ENCODE results near the gene SDHC.
"Not testable (repeated sequence)": the region's sequence is repeated elsewhere in the genome, so short reads cannot be mapped to it uniquely, and the experiment has no call there.

SDHC gene

DNA sequence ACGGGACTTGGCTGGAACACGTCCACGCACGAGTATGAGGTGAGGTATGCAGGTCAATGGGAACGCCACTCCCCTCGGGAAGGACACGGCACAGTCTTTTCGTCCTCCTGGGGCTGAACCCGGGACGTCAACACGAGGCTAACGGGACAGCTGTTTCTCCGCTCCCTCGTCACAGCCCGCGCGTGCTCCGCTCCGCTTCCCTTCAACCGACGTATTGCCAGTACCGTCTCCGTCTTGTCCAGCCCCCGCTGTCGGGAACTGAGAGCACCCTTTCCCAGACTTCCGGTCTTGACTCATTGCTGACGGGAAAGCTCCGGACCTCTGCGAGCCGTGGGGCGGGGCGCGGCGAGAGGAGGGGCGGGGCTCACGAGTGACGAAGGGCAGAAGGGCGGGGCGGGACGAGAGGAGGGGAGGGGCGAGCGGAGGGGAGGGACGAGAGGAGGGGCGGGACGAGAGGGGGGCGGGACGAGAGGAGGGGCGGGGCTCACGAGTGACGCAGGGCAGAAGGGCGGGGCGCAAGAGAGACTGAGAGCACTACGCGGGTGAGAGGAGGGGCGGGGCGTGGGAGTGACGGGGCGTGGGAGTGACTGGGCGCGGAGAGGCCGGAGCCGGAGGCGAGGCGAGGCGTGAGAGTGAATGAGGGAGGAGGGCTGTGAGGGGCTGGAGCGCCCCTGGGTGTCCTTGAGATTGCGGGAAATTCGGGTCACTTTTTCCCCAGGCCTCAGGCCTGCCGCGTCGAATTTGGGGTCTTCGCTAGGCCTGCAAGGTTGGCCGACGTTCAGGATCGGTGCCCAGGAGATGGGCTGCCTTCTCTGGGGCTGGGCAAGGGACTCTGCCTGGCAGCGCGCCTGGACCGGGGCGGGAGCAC is 75.7 kb downstream of the SDHC start:
- Histone ChIP-seq H3K36me3 (ENCODE audit: insufficient read depth, low read length) (no peaks in the 10 kb centered on the region), H3K9ac (ENCODE audit: low read depth, low read length) (peak overlapping the region; percentile 94), H3K4me3 (ENCODE audit: low read length) (peak overlapping the region; percentile 93), H3K4me2 (ENCODE audit: low read length) (peak overlapping the region; percentile 99), H3K27me3 (ENCODE audit: control insufficient read depth, insufficient read depth, low read length) (no peaks in the 10 kb centered on the region), H3K9me3 (replicated peaks; ENCODE audit: low read length) (no peaks in the 10 kb centered on the region), H3K4me1 (ENCODE audit: control insufficient read depth, insufficient read depth, low read length) (peaks cover 5% of the 10 kb centered on the region)

DNA sequence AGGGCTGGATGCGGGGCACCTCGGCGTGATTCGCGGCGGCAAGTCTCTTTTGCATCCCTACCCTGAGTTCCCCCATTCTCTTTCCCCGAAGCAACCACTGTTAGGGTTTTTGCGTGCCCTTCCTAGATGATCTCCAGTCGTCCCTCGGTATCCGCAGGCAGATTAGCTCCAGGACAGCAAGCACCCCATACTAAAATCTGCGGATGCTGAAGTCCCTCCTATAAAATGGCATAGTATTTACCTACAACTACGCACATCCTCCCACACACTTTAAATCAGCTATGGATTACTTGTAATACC is 76.3 kb downstream of the SDHC start:
- H3K9ac ChIP-seq (ENCODE audit: low read depth, low read length): peak overlapping the region; percentile 94
- peak overlapping the region; percentile 99 for H3K4me2 ChIP-seq (ENCODE audit: low read length)
- H3K4me3 ChIP-seq (ENCODE audit: low read length): peak overlapping the region; percentile 93
- H3K4me1 ChIP-seq (ENCODE audit: control insufficient read depth, insufficient read depth, low read length): peaks cover 5% of the 10 kb centered on the region
- H3K27me3 ChIP-seq (ENCODE audit: control insufficient read depth, insufficient read depth, low read length): no peaks in the 10 kb centered on the region
- H3K9me3 ChIP-seq (replicated peaks; ENCODE audit: low read length): no peaks in the 10 kb centered on the region
- H3K36me3 ChIP-seq (ENCODE audit: insufficient read depth, low read length): no peaks in the 10 kb centered on the region

DNA sequence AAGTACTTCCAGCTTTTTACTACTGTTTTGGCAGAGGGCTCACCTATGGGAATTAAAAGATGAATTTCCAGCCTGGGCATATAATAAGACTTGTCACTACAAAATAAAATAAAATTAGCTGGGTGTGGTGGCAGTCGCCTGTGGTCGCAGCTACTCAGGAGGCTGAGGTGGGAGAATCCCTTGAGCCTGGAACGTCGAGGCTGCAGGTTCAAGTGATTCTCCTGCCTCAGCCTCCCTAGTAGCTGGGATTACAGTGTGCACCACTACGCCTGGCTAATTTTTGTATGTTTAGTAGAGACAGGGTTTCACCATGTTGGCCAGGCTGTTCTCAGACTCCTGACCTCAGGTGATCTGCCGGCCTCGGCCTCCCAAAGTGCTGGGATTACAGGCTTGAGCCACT is 77.0 kb downstream of the SDHC start:
- H3K4me3 ChIP-seq (ENCODE audit: low read length); H3K27me3 ChIP-seq (ENCODE audit: control insufficient read depth, insufficient read depth, low read length); H3K36me3 ChIP-seq (ENCODE audit: insufficient read depth, low read length); H3K4me1 ChIP-seq (ENCODE audit: control insufficient read depth, insufficient read depth, low read length); H3K9me3 ChIP-seq (replicated peaks; ENCODE audit: low read length): not testable (repeated sequence)
- peak overlapping the region; percentile 94 for H3K9ac ChIP-seq (ENCODE audit: low read depth, low read length)
- peak overlapping the region; percentile 99 for H3K4me2 ChIP-seq (ENCODE audit: low read length)

DNA sequence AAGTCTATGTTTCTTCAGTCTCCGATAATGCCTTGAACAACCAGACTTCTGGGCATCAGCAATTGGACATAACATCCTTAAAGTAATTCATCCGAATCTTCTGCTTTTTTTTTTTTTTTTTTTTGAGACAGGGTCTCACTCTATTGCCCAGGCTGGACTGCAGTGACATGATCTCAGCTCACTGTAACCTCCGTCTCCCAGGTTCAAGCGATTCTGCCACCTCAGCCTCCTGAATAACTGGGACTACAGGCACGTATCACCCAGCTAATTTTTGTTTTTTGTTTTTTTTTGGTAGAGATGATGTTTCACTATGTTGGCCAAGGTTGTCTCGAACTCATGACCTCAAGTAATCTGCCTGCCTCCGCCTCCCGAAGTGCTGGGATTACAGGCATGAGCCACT is 77.4 kb downstream of the SDHC start:
- Histone ChIP-seq H3K4me1 (ENCODE audit: control insufficient read depth, insufficient read depth, low read length) (peaks cover 5% of the 10 kb centered on the region), H3K36me3 (ENCODE audit: insufficient read depth, low read length) (no peaks in the 10 kb centered on the region), H3K4me3 (ENCODE audit: low read length) (no peak overlapping the region), H3K9me3 (replicated peaks; ENCODE audit: low read length) (no peaks in the 10 kb centered on the region), H3K27me3 (ENCODE audit: control insufficient read depth, insufficient read depth, low read length) (no peaks in the 10 kb centered on the region), H3K9ac (ENCODE audit: low read depth, low read length) (no peak overlapping the region), H3K4me2 (ENCODE audit: low read length) (no peak overlapping the region)

DNA sequence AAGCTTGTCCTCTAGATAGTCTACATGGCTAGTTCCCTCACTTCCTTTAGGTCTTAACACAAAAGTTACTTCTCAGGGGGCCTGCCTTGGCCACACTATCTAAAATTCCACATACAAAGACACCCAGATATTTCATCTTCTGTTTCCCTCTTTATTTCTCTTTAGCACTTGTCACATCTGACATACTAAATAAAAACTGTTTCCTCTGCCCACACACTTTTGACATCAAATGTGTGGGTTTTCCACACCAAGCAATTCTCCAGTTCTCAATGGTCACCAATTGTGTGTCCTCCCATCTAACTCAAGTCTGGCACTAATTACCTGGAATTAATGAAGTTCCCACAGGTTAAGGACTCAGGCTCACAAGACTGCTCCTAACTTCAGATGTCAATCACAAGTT is 79.0 kb downstream of the SDHC start:
- Histone ChIP-seq H3K9ac (ENCODE audit: low read depth, low read length) (no peak overlapping the region), H3K4me1 (ENCODE audit: control insufficient read depth, insufficient read depth, low read length) (peaks cover 5% of the 10 kb centered on the region), H3K4me2 (ENCODE audit: low read length) (no peak overlapping the region), H3K27me3 (ENCODE audit: control insufficient read depth, insufficient read depth, low read length) (no peaks in the 10 kb centered on the region), H3K9me3 (replicated peaks; ENCODE audit: low read length) (no peaks in the 10 kb centered on the region), H3K4me3 (ENCODE audit: low read length) (no peak overlapping the region), H3K36me3 (ENCODE audit: insufficient read depth, low read length) (no peaks in the 10 kb centered on the region)

DNA sequence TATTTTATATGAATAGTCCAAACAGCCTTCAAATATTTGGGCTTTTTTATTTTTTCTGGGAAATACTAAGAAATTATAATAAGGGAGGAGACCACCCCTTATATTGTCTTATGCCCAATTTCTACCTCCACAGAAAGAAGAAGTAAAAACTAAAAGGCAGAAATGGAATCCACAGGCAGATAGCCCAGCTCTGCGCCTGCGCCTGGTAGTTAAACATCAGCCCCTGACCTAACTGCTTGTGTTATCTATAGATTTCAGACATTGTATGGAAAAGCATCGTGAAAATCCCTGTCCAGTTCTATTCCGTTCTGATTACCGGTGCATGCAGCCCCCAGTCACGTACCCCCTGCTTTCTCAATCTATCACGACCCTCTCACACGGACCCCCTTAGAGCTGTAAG is 82.9 kb downstream of the SDHC start:
- H3K4me3 ChIP-seq (ENCODE audit: low read length); H3K36me3 ChIP-seq (ENCODE audit: insufficient read depth, low read length); H3K9ac ChIP-seq (ENCODE audit: low read depth, low read length); H3K27me3 ChIP-seq (ENCODE audit: control insufficient read depth, insufficient read depth, low read length); H3K4me2 ChIP-seq (ENCODE audit: low read length); H3K9me3 ChIP-seq (replicated peaks; ENCODE audit: low read length): not testable (repeated sequence)
- H3K4me1 ChIP-seq (ENCODE audit: control insufficient read depth, insufficient read depth, low read length): peaks cover 10% of the 10 kb centered on the region

DNA sequence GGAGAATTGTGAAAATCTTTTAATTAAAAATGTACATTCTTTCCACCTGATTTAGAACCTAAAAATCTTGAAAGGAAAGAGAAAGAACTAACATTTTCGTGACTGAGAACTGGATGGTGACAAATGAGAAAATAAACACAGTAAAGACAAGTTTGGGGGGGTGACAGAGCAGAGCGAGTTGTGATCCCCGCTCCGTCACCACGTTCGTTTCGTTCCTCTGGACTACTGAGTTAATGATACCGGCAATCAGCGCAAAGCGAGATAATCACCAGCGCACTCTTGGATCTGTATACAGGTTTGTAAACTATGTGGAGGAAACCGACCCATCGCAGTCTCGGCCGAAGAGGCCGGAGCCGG is 84.7 kb downstream of the SDHC start:
- H3K9ac ChIP-seq (ENCODE audit: low read depth, low read length): peak overlapping the region; percentile 93
- H3K9me3 ChIP-seq (replicated peaks; ENCODE audit: low read length): no peaks in the 10 kb centered on the region
- peak overlapping the region; percentile 77 for H3K4me3 ChIP-seq (ENCODE audit: low read length)
- no peaks in the 10 kb centered on the region for H3K36me3 ChIP-seq (ENCODE audit: insufficient read depth, low read length)
- H3K4me1 ChIP-seq (ENCODE audit: control insufficient read depth, insufficient read depth, low read length): peaks cover 10% of the 10 kb centered on the region
- H3K27me3 ChIP-seq (ENCODE audit: control insufficient read depth, insufficient read depth, low read length): no peaks in the 10 kb centered on the region
- H3K4me2 ChIP-seq (ENCODE audit: low read length): peak overlapping the region; percentile 87

DNA sequence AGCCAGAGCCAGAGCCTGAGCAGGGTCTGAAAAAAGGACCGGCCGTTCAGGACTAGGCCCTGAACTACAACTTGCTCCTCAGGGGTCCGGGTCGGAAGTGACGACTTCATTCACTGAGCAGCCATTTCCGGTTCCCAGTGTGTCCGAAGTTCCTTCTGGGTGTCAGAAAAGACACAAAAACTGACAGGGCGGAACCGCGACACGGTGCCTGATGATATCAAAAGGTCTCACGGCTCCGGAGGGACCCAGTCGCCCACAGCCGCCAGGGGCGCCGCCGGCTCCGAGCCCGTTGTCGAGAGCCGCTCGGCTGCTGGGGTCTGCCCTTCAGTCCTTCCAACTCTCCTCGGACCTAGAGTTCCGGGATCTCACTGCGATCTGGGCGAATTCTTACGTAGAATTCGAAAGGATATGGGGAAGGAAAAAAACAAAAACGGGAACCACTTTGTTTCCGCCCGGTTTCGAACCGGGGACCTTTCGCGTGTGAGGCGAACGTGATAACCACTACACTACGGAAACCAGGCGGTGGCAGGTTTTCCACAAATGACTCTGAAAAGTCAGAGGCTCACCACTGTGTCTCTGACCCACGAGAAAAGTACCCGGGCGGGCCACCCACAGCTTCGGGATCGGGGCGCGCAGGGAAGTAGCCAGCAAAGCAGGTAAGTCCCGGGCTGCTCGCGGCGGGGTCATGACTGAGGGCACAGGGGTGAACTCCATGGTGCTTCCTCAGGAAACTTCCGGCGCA is 85.2 kb downstream of the SDHC start:
- no peaks in the 10 kb centered on the region for H3K36me3 ChIP-seq (ENCODE audit: insufficient read depth, low read length)
- peak overlapping the region; percentile 93 for H3K9ac ChIP-seq (ENCODE audit: low read depth, low read length)
- H3K27me3 ChIP-seq (ENCODE audit: control insufficient read depth, insufficient read depth, low read length): no peaks in the 10 kb centered on the region
- H3K4me1 ChIP-seq (ENCODE audit: control insufficient read depth, insufficient read depth, low read length): peaks cover 10% of the 10 kb centered on the region
- peak overlapping the region; percentile 77 for H3K4me3 ChIP-seq (ENCODE audit: low read length)
- peak overlapping the region; percentile 87 for H3K4me2 ChIP-seq (ENCODE audit: low read length)
- H3K9me3 ChIP-seq (replicated peaks; ENCODE audit: low read length): no peaks in the 10 kb centered on the region

DNA sequence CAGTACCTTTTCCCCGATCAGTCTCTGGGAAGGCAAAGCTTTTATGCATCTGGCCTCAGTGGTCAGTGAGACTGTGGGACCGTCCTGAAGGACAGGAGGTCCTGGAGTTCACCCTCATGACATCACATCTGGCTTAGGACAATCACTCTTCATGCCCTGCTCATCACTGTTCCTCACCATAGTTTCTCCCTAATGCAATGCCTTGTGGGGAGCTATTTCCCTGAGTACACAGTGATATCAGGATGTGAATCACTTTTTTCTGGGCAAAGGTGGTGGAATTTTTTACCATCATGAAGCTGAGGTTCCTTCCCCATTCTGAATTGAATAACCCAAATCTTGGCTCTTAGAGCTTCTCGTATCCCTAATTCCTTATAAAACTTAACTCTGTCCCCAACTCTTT is 88.3 kb downstream of the SDHC start:
- no peaks in the 10 kb centered on the region for H3K36me3 ChIP-seq (ENCODE audit: insufficient read depth, low read length)
- H3K27me3 ChIP-seq (ENCODE audit: control insufficient read depth, insufficient read depth, low read length): no peaks in the 10 kb centered on the region
- no peak overlapping the region for H3K4me3 ChIP-seq (ENCODE audit: low read length)
- H3K9me3 ChIP-seq (replicated peaks; ENCODE audit: low read length): no peaks in the 10 kb centered on the region
- H3K9ac ChIP-seq (ENCODE audit: low read depth, low read length): no peak overlapping the region
- H3K4me2 ChIP-seq (ENCODE audit: low read length): no peak overlapping the region
- peaks cover 10% of the 10 kb centered on the region for H3K4me1 ChIP-seq (ENCODE audit: control insufficient read depth, insufficient read depth, low read length)

DNA sequence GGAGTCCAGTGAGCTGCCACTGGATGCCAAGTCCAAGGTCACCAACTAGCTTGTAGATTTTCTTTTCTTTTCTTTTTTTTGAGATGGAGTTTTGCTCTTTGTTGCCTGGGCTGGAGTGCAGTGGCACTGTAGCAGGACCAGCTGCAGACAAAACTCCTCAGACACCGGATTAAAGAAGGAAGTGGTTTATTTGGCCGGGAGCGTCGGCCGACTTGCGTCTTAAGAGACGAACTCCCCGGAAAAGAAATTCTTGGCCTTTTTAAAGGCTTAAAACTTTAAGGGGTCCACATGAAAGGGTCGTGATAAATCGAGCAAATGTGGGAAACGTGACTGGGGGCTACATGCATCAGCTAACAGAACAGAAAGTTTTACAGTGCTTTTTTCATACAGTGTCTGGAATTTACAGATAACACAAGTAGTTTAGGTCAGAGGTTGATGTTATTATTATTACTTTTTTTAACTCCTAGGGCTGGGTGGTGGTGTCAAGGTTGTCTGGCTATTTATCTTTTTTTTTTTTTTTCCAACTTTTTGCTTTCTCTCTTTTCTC is 89.9 kb downstream of the SDHC start:
- Histone ChIP-seq H3K4me3 (ENCODE audit: low read length) (no peak overlapping the region), H3K9me3 (replicated peaks; ENCODE audit: low read length) (no peaks in the 10 kb centered on the region), H3K27me3 (ENCODE audit: control insufficient read depth, insufficient read depth, low read length) (no peaks in the 10 kb centered on the region)

DNA sequence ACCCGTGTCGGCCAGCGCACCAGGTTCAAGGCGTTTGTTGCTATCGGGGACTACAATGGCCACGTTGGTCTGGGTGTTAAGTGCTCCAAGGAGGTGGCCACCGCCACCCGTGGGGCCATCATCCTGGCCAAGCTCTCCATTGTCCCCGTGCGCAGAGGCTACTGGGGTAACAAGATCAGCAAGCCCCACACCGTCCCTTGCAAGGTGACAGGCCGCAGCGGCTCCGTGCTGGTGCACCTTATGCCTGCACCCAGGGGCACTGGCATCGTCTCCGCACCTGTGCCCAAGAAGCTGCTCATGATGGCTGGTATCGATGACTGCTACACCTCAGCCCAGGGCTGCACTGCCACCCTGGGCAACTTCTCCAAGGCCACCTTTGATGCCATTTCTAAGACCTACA is 92.4 kb downstream of the SDHC start:
- not testable (repeated sequence) for H3K9ac ChIP-seq (ENCODE audit: low read depth, low read length); H3K4me3 ChIP-seq (ENCODE audit: low read length); H3K9me3 ChIP-seq (replicated peaks; ENCODE audit: low read length); H3K27me3 ChIP-seq (ENCODE audit: control insufficient read depth, insufficient read depth, low read length); H3K36me3 ChIP-seq (ENCODE audit: insufficient read depth, low read length); H3K4me1 ChIP-seq (ENCODE audit: control insufficient read depth, insufficient read depth, low read length); H3K4me2 ChIP-seq (ENCODE audit: low read length)

More for the DNA sequence above, 89.9 kb downstream of the SDHC start:
- H3K9ac ChIP-seq (ENCODE audit: low read depth, low read length): no peak overlapping the region
- peaks cover 5% of the 10 kb centered on the region for H3K4me1 ChIP-seq (ENCODE audit: control insufficient read depth, insufficient read depth, low read length)
- no peak overlapping the region for H3K4me2 ChIP-seq (ENCODE audit: low read length)
- no peaks in the 10 kb centered on the region for H3K36me3 ChIP-seq (ENCODE audit: insufficient read depth, low read length)
